Stimulated activated CD4-positive, alpha-beta T cell treated with anti-CD3 and anti-CD28 coated beads, Interleukin-12 subunit alpha, Interleukin-12 subunit beta, amount 100 ng/mL, for 48 hours (primary cell): ENCODE results near the gene AHNAK.
"Not testable (repeated sequence)": the region's sequence is repeated elsewhere in the genome, so short reads cannot be mapped to it uniquely, and the experiment has no call there.

ENCODE experiments used
- DNase-seq, 3 donors: peaks; one replicate each; pipeline ENCODE4 v3.0.0-alpha.2; 2020; ENCODE audit warnings: low read depth in 2 of 3, low spot score in 1 of 3

Gene AHNAK

GRCh38 chr11:62573592-62574362, 27.2 kb upstream of the AHNAK start, which contains the start of gene EEF1G:
Gene EEF1G, minus strand, starts transcription at chr11:62573891. Its CDS starts 49 bp downstream, at chr11:62573842.
- peak; percentile 97 to 98 (median 97) for DNase-seq

- no peak for DNase-seq
These were observed 26.5 kb upstream of the AHNAK start for GRCh38 chr11:62573006-62573591.

- no peak for DNase-seq
These were observed 25.8 kb upstream of the AHNAK start for GRCh38 chr11:62572431-62572830.

GRCh38 chr11:62571493-62571892, 24.9 kb upstream of the AHNAK start:
- not testable (repeated sequence) for DNase-seq

- not testable (repeated sequence) for DNase-seq
These were observed 24.3 kb upstream of the AHNAK start for GRCh38 chr11:62570903-62571302.

GRCh38 chr11:62569611-62570010, 23.0 kb upstream of the AHNAK start:
- DNase-seq, result no peak

- no peak for DNase-seq
These were observed 20.5 kb upstream of the AHNAK start for GRCh38 chr11:62567018-62567633.

- DNase-seq, result no peak
These were observed 19.6 kb upstream of the AHNAK start for GRCh38 chr11:62566247-62566646.

- no peak for DNase-seq
These were observed 18.6 kb upstream of the AHNAK start for GRCh38 chr11:62565100-62565802.

- not testable (repeated sequence) for DNase-seq
These were observed 15.1 kb upstream of the AHNAK start for GRCh38 chr11:62561677-62562230.

- DNase-seq, result peak in 2 of 3 donors; percentile 66 to 68
These were observed 14.0 kb upstream of the AHNAK start for GRCh38 chr11:62560566-62561103.

GRCh38 chr11:62559626-62560025, 13.0 kb upstream of the AHNAK start:
- not testable (repeated sequence) for DNase-seq

- no peak for DNase-seq
These were observed 12.6 kb upstream of the AHNAK start for GRCh38 chr11:62559204-62559603.

- DNase-seq, result no peak
These were observed 12.1 kb upstream of the AHNAK start for GRCh38 chr11:62558669-62559068.

- DNase-seq, result peak in 2 of 3 donors; percentile 49 to 62
These were observed 10.4 kb upstream of the AHNAK start for GRCh38 chr11:62556875-62557631.

- DNase-seq, result peak; percentile 62 to 83 (median 80)
These were observed 9.7 kb upstream of the AHNAK start for GRCh38 chr11:62556108-62556874.

- DNase-seq, result peak in 1 of 3 donors; percentile 52
These were observed 9.0 kb upstream of the AHNAK start for GRCh38 chr11:62555464-62556107.

GRCh38 chr11:62554387-62555167, 8.0 kb upstream of the AHNAK start:
- DNase-seq, result no peak
